Stimulated activated naive CD8-positive, alpha-beta T cell treated with anti-CD3 and anti-CD28 coated beads, Interleukin-15, Interleukin-2, amounts not matched to agents 100 ng/mL and 50 ng/mL, for 24 hours (primary cell): ENCODE results near the gene FXYD4.
A peak's percentile ranks its signal among the peaks of the same experiment; 100 is the strongest.
"Not testable (repeated sequence)": the region's sequence is repeated elsewhere in the genome, so short reads cannot be mapped to it uniquely, and the experiment has no call there.

ENCODE experiments used
- H3K27ac Mint-ChIP-seq: one replicate; pipeline ENCODE4 v1.8.0; 2021; ENCODE audit warnings: mild to moderate bottlenecking, mixed read lengths
- H3K27me3 Mint-ChIP-seq: one replicate; pipeline ENCODE4 v1.8.0; 2021; ENCODE audit warnings: mixed read lengths
- H3K36me3 Mint-ChIP-seq: one replicate; pipeline ENCODE4 v1.8.0; 2021; ENCODE audit warnings: low read depth, mixed read lengths
- H3K4me1 Mint-ChIP-seq: one replicate; pipeline ENCODE4 v1.8.0; 2021; ENCODE audit warnings: low read depth, mixed read lengths
- H3K4me3 Mint-ChIP-seq: one replicate; pipeline ENCODE4 v1.8.0; 2021; ENCODE audit warnings: mild to moderate bottlenecking, mixed read lengths
- H3K9me3 Mint-ChIP-seq: one replicate; pipeline ENCODE4 v1.8.0; 2021; ENCODE audit warnings: mixed read lengths

The FXYD4 gene

DNA sequence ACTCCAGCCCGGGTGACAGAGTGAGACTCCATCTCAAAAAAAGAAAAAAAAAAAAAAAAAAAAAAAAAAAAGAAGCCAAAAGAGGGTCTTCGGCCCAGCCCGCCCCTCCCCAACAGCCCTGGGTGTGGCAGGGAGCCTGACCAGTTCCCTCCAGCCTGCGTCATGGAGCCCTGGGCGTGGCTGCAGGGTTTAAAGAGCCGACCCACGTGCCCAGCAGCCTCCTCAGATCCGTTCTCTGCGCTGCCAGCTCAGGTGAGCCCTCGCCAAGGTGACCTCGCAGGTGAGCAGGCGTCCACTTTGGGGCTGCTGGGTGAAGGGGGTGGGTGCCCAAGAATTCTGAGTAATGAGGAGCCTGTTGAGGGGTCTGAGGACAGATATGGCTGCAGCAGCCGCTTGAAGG lies at the start of gene FXYD4:
Gene FXYD4, plus strand, starts transcription at position 219 of the 400 bp plus-strand sequence. CDS start 2,111 bp downstream, outside the sequence.
- Mint-ChIP-seq H3K4me1 (peaks cover 10% of the 10 kb centered on the region), H3K27ac (no peak within 1 kb of the TSS), H3K27me3 (no peaks in the 10 kb centered on the region), H3K36me3 (no peaks in the 10 kb centered on the region), H3K9me3 (no peaks in the 10 kb centered on the region), H3K4me3 (no peak within 1 kb of the TSS)

DNA sequence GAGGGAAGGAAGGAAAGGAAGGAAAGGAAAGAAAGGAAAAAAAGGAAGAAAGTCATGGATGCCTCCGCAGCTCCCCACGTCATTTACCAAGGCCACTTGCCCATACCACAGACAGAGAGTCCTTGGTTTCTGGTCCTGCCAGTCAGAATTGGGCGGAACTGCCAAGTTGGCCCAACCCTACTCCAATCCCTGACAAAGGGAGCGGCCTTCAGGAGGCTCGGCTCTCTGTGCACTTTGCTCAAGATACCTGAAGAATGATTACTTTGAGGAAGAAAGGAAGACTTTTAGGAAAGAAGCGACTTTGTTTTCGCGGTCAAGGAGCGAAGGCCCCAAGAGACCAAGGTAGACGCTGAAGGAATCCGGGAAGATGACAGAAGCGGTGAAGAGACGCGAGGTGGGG lies 49.1 kb upstream of the FXYD4 start:
- peaks cover 18% of the 10 kb centered on the region for H3K27me3 Mint-ChIP-seq
- no peaks in the 10 kb centered on the region for H3K36me3 Mint-ChIP-seq
- H3K4me1 Mint-ChIP-seq, result peaks cover 11% of the 10 kb centered on the region
- H3K9me3 Mint-ChIP-seq, result no peaks in the 10 kb centered on the region
- no peak overlapping the region for H3K27ac Mint-ChIP-seq
- peak overlapping the region; percentile 35 for H3K4me3 Mint-ChIP-seq

DNA sequence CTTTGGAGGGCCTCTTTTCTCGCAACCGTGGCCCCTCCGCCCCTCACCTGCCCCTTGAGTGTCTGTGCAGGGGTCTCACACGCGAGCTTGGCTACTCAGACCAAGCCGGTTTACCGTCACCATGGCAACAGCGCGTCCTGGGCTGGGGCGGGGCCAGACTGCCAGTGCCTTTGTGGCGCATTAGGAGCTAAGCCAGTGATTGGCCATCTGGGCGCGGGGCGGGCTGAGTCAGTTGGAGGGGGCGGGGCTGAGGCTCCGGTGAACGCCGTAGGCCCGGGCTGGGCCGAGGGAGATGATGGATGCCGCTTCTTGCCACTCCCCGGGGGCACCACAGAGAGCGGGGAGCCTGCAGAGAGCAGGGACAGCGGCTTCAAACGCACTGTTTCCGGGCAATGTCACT lies 48.7 kb upstream of the FXYD4 start:
- peaks cover 21% of the 10 kb centered on the region for H3K27me3 Mint-ChIP-seq
- H3K27ac Mint-ChIP-seq, result no peak overlapping the region
- no peaks in the 10 kb centered on the region for H3K9me3 Mint-ChIP-seq
- no peaks in the 10 kb centered on the region for H3K36me3 Mint-ChIP-seq
- H3K4me3 Mint-ChIP-seq, result peak overlapping the region; percentile 35
- H3K4me1 Mint-ChIP-seq, result peaks cover 11% of the 10 kb centered on the region

DNA sequence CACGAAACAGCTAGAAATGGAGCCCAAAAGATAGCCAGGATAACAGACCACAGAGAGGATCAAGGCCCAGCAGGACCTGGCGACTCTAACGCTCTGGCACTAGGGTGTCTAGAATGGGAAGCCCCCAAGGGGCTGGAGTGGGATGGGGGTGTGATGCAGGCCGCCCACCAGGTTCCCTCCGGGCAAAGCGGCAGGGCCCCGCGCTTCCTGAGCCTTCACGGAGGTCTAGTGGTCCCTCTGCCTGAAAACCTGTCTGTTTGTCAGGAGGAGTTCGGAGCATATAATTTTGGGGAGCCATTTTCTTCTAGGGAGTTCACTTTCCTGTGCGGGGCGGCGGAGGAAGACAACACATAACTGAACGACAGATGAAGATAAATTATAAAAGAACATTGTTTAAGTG lies 48.2 kb upstream of the FXYD4 start:
- no peak overlapping the region for H3K4me3 Mint-ChIP-seq
- H3K27ac Mint-ChIP-seq, result no peak overlapping the region
- H3K9me3 Mint-ChIP-seq, result no peaks in the 10 kb centered on the region
- H3K36me3 Mint-ChIP-seq, result no peaks in the 10 kb centered on the region
- peaks cover 26% of the 10 kb centered on the region for H3K27me3 Mint-ChIP-seq
- peaks cover 11% of the 10 kb centered on the region for H3K4me1 Mint-ChIP-seq

DNA sequence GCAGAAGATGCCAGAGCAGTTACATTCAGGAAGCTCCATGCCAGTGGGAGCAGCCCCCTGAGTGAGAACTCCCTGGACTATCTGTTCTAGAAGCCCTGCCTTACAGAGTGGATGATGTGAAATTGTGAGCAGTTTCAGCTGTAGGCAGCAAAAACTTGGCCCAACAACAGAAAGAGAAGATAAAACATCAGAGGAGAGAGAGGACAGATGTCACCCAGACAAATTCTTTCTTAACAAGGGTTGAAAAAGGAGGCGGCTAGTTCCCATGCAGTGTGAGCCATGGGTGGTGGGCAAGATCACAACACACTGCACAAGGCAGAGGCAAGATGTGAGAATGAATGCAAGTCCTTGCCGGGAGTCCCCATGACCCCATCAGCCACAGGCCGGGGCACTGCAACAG lies 46.6 kb upstream of the FXYD4 start:
- Mint-ChIP-seq H3K4me3 (no peak overlapping the region), H3K9me3 (no peaks in the 10 kb centered on the region), H3K36me3 (no peaks in the 10 kb centered on the region), H3K27ac (no peak overlapping the region), H3K4me1 (peaks cover 11% of the 10 kb centered on the region), H3K27me3 (peaks cover 27% of the 10 kb centered on the region)

GRCh38 chr10:43327171-43327570 lies 44.3 kb upstream of the FXYD4 start:
- Mint-ChIP-seq H3K27ac (no peak overlapping the region), H3K4me1 (peaks cover 18% of the 10 kb centered on the region), H3K9me3 (no peaks in the 10 kb centered on the region), H3K4me3 (no peak overlapping the region), H3K36me3 (no peaks in the 10 kb centered on the region), H3K27me3 (peaks cover 14% of the 10 kb centered on the region)

- Mint-ChIP-seq H3K27ac (no peak overlapping the region), H3K27me3 (peaks cover 10% of the 10 kb centered on the region), H3K9me3 (no peaks in the 10 kb centered on the region), H3K4me1 (peaks cover 18% of the 10 kb centered on the region), H3K36me3 (no peaks in the 10 kb centered on the region), H3K4me3 (no peak overlapping the region)
These were observed 43.5 kb upstream of the FXYD4 start for GRCh38 chr10:43327986-43328385.

DNA sequence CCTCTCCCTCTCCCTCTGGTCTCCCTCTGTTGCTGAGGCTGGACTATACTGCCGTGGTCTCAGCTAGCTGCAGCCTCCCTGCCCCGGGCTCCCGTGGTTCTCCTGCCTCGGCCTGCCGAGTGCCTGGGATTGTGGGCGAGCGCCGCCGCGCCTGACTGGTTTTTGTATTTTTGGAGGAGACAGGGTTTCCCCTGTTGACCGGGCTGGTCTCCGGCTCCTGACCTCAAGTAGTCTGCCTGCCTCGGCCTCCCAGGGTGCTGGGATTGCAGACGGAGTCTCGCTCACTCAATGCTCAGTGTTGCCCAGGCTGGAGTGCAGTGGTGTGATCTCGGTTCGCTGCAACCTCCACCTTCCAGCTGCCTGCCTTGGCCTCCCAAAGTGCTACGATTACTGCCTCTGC lies 42.6 kb upstream of the FXYD4 start:
- not testable (repeated sequence) for H3K9me3 Mint-ChIP-seq, H3K4me3 Mint-ChIP-seq, H3K36me3 Mint-ChIP-seq, H3K27ac Mint-ChIP-seq, H3K27me3 Mint-ChIP-seq
- H3K4me1 Mint-ChIP-seq, result peaks cover 21% of the 10 kb centered on the region

GRCh38 chr10:43329246-43329885 lies 42.1 kb upstream of the FXYD4 start:
- peaks cover 21% of the 10 kb centered on the region for H3K4me1 Mint-ChIP-seq
- H3K27me3 Mint-ChIP-seq, H3K9me3 Mint-ChIP-seq, H3K36me3 Mint-ChIP-seq, H3K4me3 Mint-ChIP-seq, H3K27ac Mint-ChIP-seq: not testable (repeated sequence)

DNA sequence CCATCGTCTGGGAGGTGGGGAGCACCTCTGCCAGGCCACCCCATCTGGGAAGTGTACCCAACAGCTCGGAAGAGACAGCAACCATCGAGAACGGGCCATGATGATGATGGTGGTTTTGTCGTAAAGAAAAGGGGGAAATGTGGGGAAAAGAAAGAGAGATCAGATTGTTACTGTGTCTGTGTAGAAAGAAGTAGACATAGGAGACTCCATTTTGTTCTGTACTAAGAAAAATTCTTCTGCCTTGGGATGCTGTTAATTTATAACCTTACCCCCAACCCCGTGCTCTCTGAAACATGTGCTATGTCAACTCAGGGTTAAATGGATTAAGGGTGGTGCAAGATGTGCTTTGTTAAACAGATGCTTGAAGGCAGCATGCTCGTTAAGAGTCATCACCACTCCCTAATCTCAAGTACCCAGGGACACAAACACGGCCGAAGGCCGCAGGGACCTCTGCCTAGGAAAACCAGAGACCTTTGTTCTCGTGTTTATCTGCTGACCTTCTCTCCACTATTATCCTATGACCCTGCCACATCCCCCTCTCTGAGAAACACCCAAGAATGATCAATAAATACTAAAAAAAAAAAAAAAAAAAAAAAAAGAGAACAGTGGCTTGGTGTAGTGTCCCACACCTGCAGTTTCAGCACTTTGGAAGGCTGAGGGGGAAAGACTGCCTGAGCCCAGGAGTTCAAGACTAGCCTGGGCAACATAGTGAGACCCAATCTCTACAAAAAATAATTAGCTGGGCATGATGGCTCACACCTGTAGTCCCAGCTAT lies 41.2 kb upstream of the FXYD4 start:
- not testable (repeated sequence) for H3K27ac Mint-ChIP-seq

GRCh38 chr10:43330824-43331127 lies 40.7 kb upstream of the FXYD4 start:
- peaks cover 21% of the 10 kb centered on the region for H3K4me1 Mint-ChIP-seq
- H3K9me3 Mint-ChIP-seq, H3K27ac Mint-ChIP-seq, H3K27me3 Mint-ChIP-seq, H3K36me3 Mint-ChIP-seq, H3K4me3 Mint-ChIP-seq: not testable (repeated sequence)

More for the DNA sequence above, 41.2 kb upstream of the FXYD4 start:
- not testable (repeated sequence) for H3K27me3 Mint-ChIP-seq, H3K36me3 Mint-ChIP-seq, H3K4me3 Mint-ChIP-seq, H3K9me3 Mint-ChIP-seq
- peaks cover 21% of the 10 kb centered on the region for H3K4me1 Mint-ChIP-seq

GRCh38 chr10:43333653-43334052 lies 37.8 kb upstream of the FXYD4 start:
- peaks cover 21% of the 10 kb centered on the region for H3K4me1 Mint-ChIP-seq
- H3K27me3 Mint-ChIP-seq, result no peaks in the 10 kb centered on the region
- no peak overlapping the region for H3K4me3 Mint-ChIP-seq
- H3K27ac Mint-ChIP-seq, result no peak overlapping the region
- no peaks in the 10 kb centered on the region for H3K9me3 Mint-ChIP-seq
- no peaks in the 10 kb centered on the region for H3K36me3 Mint-ChIP-seq

- no peaks in the 10 kb centered on the region for H3K36me3 Mint-ChIP-seq
- peaks cover 21% of the 10 kb centered on the region for H3K4me1 Mint-ChIP-seq
- H3K4me3 Mint-ChIP-seq, result no peak overlapping the region
- no peak overlapping the region for H3K27ac Mint-ChIP-seq
- peaks cover 4% of the 10 kb centered on the region for H3K27me3 Mint-ChIP-seq
- no peaks in the 10 kb centered on the region for H3K9me3 Mint-ChIP-seq
These were observed 35.4 kb upstream of the FXYD4 start for GRCh38 chr10:43336061-43336460.

GRCh38 chr10:43336641-43337318 lies 34.7 kb upstream of the FXYD4 start:
- H3K27ac Mint-ChIP-seq, result no peak overlapping the region
- no peak overlapping the region for H3K4me3 Mint-ChIP-seq
- peaks cover 18% of the 10 kb centered on the region for H3K4me1 Mint-ChIP-seq
- peaks cover 4% of the 10 kb centered on the region for H3K27me3 Mint-ChIP-seq
- H3K9me3 Mint-ChIP-seq, result no peaks in the 10 kb centered on the region
- no peaks in the 10 kb centered on the region for H3K36me3 Mint-ChIP-seq

GRCh38 chr10:43337536-43337935 lies 33.9 kb upstream of the FXYD4 start:
- not testable (repeated sequence) for H3K27me3 Mint-ChIP-seq, H3K4me3 Mint-ChIP-seq
- H3K4me1 Mint-ChIP-seq, result peaks cover 10% of the 10 kb centered on the region

More at GRCh38 chr10:43337536-43337935, 33.9 kb upstream of the FXYD4 start:
- not testable (repeated sequence) for H3K36me3 Mint-ChIP-seq, H3K9me3 Mint-ChIP-seq, H3K27ac Mint-ChIP-seq
